ENCODE data around the gene ECHDC1.
"Not testable (repeated sequence)": the region's sequence is repeated elsewhere in the genome, so short reads cannot be mapped to it uniquely, and the experiment has no call there.

ECHDC1 gene

DNA sequence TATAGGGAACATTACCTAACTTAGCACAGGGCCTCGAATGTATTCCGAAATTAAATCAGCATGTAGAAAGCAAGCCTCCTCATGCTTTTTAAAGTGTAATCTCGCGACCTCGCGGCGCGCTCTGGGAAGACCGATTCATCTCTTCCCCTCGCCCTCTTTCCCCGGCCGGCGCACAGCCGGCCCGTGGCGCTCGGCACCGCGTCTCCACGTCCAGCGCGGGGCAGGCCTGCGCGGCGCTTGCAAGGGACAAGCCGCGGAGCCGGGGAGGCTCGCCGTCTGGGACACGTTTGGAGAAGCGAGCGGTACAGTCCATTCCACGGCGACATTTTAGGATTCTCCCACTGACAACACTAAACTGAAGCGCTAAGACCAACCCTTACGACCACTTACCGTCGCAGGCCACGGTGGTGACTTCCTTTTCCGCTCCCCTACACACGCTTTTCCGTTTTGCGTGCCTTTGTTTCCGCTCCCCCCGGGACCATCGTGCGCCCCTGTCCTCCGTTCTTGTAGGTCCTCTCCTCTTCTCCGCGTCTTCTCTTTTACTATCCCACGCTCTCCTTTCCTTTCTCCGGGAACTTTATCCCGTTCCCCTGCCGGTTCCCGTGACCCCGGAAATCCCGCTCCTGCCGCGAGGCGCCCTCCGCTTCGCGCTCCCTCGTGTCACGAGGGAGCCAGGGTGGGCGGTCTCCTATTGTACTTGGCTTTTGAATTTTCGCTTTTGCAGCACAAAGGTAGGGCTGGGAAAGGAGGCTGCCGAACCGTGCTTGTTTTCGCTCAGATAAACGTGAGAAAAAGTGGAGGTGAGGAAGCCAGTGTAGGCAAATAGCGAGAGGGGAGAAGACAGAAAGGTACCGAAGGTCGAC, at the start of gene ECHDC1:
Gene ECHDC1 (minus strand): TSS at position 664 of the 863 bp plus-strand sequence. CDS start 12,581 bp downstream, outside the sequence.
- Histone ChIP-seq H3K36me3 (ENCODE audit: control insufficient read depth, insufficient read depth, low read length) (no peaks in the 10 kb centered on the region), H3K4me1 (ENCODE audit: control insufficient read depth, insufficient read depth, low read length) (peaks cover 10% of the 10 kb centered on the region), H3K9ac (ENCODE audit: low read depth, low read length) (peak within 1 kb of the TSS; percentile 71), H3K4me3 (ENCODE audit: low read depth, low read length) (peak within 1 kb of the TSS; percentile 93), H3K27me3 (ENCODE audit: control insufficient read depth, insufficient read depth, low read length) (peaks cover 6% of the 10 kb centered on the region), H3K9me3 (ENCODE audit: control insufficient read depth, insufficient read depth, low read length) (no peaks in the 10 kb centered on the region)

DNA sequence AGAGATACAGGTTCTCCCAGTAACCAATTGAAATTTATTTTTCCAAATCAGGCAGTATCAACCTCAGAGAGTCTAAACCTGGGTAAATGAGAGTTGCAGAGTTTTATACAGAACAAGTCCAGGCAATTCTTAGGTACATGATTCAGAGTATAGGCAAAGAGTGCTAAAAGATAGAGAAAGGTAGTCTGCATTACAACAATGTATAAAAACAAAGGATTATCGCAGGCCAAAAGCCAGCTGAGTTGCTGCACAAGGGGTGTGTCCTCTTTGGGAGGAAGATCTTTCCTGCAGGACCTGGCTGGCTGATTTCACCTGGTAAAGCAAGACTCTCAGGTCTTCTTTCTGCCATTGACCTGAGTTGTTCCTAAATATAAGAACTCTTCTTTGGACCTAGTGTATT, 48.9 kb upstream of the ECHDC1 start:
- Histone ChIP-seq H3K4me3 (ENCODE audit: low read depth, low read length) (no peak overlapping the region), H3K9ac (ENCODE audit: low read depth, low read length) (no peak overlapping the region), H3K4me1 (ENCODE audit: control insufficient read depth, insufficient read depth, low read length) (no peaks in the 10 kb centered on the region), H3K36me3 (ENCODE audit: control insufficient read depth, insufficient read depth, low read length) (no peaks in the 10 kb centered on the region), H3K9me3 (ENCODE audit: control insufficient read depth, insufficient read depth, low read length) (no peaks in the 10 kb centered on the region), H3K27me3 (ENCODE audit: control insufficient read depth, insufficient read depth, low read length) (no peaks in the 10 kb centered on the region)

DNA sequence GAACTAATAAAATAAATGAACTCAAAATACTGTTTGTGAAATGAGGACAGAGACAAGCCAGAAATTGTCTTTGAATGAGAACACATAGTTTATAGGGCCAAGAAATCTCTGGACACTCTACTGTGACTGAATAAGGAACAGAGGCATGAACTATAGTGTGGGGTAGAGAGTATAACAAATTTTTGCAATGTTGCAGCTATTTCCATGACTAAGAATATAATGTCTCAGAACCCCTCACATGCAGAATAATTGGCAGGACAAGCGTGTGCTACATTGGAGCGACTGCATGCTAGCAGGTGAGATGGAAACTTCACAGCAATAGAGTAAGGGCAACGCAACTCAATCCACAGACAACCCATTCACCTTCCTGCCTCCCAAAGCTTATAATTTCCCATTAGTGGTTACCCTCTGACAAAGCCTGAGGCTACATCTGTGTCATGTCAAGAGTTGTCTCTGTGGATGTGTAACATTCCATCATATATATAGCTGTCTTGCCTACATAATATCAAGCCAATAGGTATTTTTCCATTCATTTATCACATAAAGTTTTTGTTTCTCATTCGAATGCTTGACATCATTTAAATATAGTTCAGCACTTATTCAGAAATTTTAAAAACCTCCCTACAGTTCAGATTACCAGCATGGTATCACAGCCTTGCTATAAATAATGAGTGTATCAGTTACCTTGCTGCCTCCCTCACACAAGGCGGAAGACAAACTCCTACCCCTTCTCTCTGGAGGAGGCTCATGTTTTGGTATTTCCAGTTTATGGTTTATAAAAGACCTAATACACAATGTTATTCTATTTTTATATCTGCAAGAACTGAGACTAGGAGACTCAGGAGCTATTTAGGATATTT, 47.9 kb upstream of the ECHDC1 start:
- H3K9me3 ChIP-seq (ENCODE audit: control insufficient read depth, insufficient read depth, low read length): no peaks in the 10 kb centered on the region
- no peaks in the 10 kb centered on the region for H3K4me1 ChIP-seq (ENCODE audit: control insufficient read depth, insufficient read depth, low read length)
- no peaks in the 10 kb centered on the region for H3K27me3 ChIP-seq (ENCODE audit: control insufficient read depth, insufficient read depth, low read length)

DNA sequence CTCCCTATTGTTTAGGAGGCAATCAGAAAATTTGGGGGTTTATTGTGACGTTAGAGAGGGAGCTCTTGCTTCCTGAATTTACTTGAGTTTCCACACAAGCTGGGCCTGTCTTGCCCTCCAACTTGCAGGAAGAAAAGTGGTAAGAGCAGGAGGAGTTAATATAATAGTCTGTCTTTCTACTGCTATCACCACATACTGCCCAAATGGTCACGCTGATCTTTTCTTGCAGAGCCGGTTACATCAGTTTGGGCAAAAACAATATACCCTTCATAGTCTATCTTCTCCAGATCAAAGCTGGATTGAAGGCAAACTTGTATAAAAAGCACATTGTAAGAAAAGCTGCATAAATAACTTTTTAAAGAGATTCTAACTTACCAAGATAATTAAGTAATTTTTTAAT, 46.3 kb upstream of the ECHDC1 start:
- H3K4me3 ChIP-seq (ENCODE audit: low read depth, low read length): no peak overlapping the region
- no peaks in the 10 kb centered on the region for H3K4me1 ChIP-seq (ENCODE audit: control insufficient read depth, insufficient read depth, low read length)
- no peaks in the 10 kb centered on the region for H3K36me3 ChIP-seq (ENCODE audit: control insufficient read depth, insufficient read depth, low read length)
- no peak overlapping the region for H3K9ac ChIP-seq (ENCODE audit: low read depth, low read length)
- no peaks in the 10 kb centered on the region for H3K27me3 ChIP-seq (ENCODE audit: control insufficient read depth, insufficient read depth, low read length)
- H3K9me3 ChIP-seq (ENCODE audit: control insufficient read depth, insufficient read depth, low read length): no peaks in the 10 kb centered on the region

More for the DNA sequence above, 47.9 kb upstream of the ECHDC1 start:
- no peak overlapping the region for H3K9ac ChIP-seq (ENCODE audit: low read depth, low read length)
- no peaks in the 10 kb centered on the region for H3K36me3 ChIP-seq (ENCODE audit: control insufficient read depth, insufficient read depth, low read length)
- H3K4me3 ChIP-seq (ENCODE audit: low read depth, low read length): no peak overlapping the region

GRCh38 chr6:127385668-127386430, 42.4 kb upstream of the ECHDC1 start:
- Histone ChIP-seq H3K27me3 (ENCODE audit: control insufficient read depth, insufficient read depth, low read length) (no peaks in the 10 kb centered on the region), H3K4me1 (ENCODE audit: control insufficient read depth, insufficient read depth, low read length) (no peaks in the 10 kb centered on the region), H3K9ac (ENCODE audit: low read depth, low read length) (no peak overlapping the region), H3K9me3 (ENCODE audit: control insufficient read depth, insufficient read depth, low read length) (no peaks in the 10 kb centered on the region), H3K4me3 (ENCODE audit: low read depth, low read length) (no peak overlapping the region), H3K36me3 (ENCODE audit: control insufficient read depth, insufficient read depth, low read length) (no peaks in the 10 kb centered on the region)

- not testable (repeated sequence) for H3K27me3 ChIP-seq (ENCODE audit: control insufficient read depth, insufficient read depth, low read length); H3K9me3 ChIP-seq (ENCODE audit: control insufficient read depth, insufficient read depth, low read length); H3K4me1 ChIP-seq (ENCODE audit: control insufficient read depth, insufficient read depth, low read length); H3K4me3 ChIP-seq (ENCODE audit: low read depth, low read length); H3K36me3 ChIP-seq (ENCODE audit: control insufficient read depth, insufficient read depth, low read length); H3K9ac ChIP-seq (ENCODE audit: low read depth, low read length)
These were observed 41.4 kb upstream of the ECHDC1 start for GRCh38 chr6:127384848-127385247.

- Histone ChIP-seq H3K27me3 (ENCODE audit: control insufficient read depth, insufficient read depth, low read length) (no peaks in the 10 kb centered on the region), H3K9ac (ENCODE audit: low read depth, low read length) (no peak overlapping the region), H3K4me1 (ENCODE audit: control insufficient read depth, insufficient read depth, low read length) (no peaks in the 10 kb centered on the region), H3K36me3 (ENCODE audit: control insufficient read depth, insufficient read depth, low read length) (no peaks in the 10 kb centered on the region), H3K4me3 (ENCODE audit: low read depth, low read length) (no peak overlapping the region), H3K9me3 (ENCODE audit: control insufficient read depth, insufficient read depth, low read length) (no peaks in the 10 kb centered on the region)
These were observed 40.6 kb upstream of the ECHDC1 start for GRCh38 chr6:127383988-127384387.

GRCh38 chr6:127382413-127382812, 39.0 kb upstream of the ECHDC1 start:
- no peaks in the 10 kb centered on the region for H3K9me3 ChIP-seq (ENCODE audit: control insufficient read depth, insufficient read depth, low read length)
- no peaks in the 10 kb centered on the region for H3K36me3 ChIP-seq (ENCODE audit: control insufficient read depth, insufficient read depth, low read length)
- no peaks in the 10 kb centered on the region for H3K27me3 ChIP-seq (ENCODE audit: control insufficient read depth, insufficient read depth, low read length)
- H3K4me3 ChIP-seq (ENCODE audit: low read depth, low read length): no peak overlapping the region
- H3K4me1 ChIP-seq (ENCODE audit: control insufficient read depth, insufficient read depth, low read length): no peaks in the 10 kb centered on the region
- H3K9ac ChIP-seq (ENCODE audit: low read depth, low read length): no peak overlapping the region

DNA sequence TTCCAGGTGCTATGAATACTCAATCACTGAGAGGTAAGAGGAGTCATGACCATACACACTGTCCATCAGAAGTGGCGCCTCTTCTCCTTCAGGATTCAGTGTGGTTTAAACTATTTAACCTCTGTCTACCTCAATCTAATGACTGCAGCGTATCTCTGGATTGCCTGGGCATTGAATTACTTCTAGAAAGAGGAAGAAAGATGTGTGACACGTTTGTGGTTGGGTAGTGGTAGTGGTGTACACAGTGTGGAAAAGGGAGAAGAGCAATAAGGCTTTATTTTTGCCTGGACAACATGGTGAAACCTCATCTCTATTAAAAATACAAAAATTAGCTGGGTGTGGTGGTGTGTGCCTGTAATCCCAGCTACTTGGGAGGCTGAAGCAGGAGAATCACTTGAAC, 38.0 kb upstream of the ECHDC1 start:
- Histone ChIP-seq H3K4me1 (ENCODE audit: control insufficient read depth, insufficient read depth, low read length) (no peaks in the 10 kb centered on the region), H3K27me3 (ENCODE audit: control insufficient read depth, insufficient read depth, low read length) (no peaks in the 10 kb centered on the region), H3K36me3 (ENCODE audit: control insufficient read depth, insufficient read depth, low read length) (no peaks in the 10 kb centered on the region), H3K4me3 (ENCODE audit: low read depth, low read length) (no peak overlapping the region), H3K9ac (ENCODE audit: low read depth, low read length) (no peak overlapping the region), H3K9me3 (ENCODE audit: control insufficient read depth, insufficient read depth, low read length) (no peaks in the 10 kb centered on the region)

DNA sequence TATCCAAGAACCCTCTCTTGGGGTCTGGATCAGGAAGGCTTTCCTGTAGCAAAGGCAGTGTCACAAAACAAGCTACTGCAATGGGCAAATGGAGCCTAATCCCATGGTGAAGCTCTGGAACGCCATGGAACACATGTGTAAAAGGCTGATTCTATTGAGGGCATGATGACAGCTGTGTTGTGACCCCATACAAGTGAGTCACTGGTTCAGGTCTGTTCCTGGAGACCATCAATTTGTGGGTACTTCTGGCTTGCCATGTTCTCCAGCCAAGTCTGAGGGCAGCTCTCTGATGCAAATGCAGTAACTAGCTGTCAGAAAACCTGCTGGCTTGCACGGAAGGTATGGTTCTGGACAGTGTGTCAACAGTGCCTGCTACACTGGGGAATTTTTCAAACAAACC, 33.3 kb upstream of the ECHDC1 start:
- Histone ChIP-seq H3K4me1 (ENCODE audit: control insufficient read depth, insufficient read depth, low read length) (no peaks in the 10 kb centered on the region), H3K9me3 (ENCODE audit: control insufficient read depth, insufficient read depth, low read length) (no peaks in the 10 kb centered on the region), H3K27me3 (ENCODE audit: control insufficient read depth, insufficient read depth, low read length) (no peaks in the 10 kb centered on the region), H3K4me3 (ENCODE audit: low read depth, low read length) (no peak overlapping the region), H3K9ac (ENCODE audit: low read depth, low read length) (no peak overlapping the region), H3K36me3 (ENCODE audit: control insufficient read depth, insufficient read depth, low read length) (no peaks in the 10 kb centered on the region)

- no peak overlapping the region for H3K9ac ChIP-seq (ENCODE audit: low read depth, low read length)
- no peak overlapping the region for H3K4me3 ChIP-seq (ENCODE audit: low read depth, low read length)
These were observed 23.6 kb upstream of the ECHDC1 start for GRCh38 chr6:127367023-127367375.

More at GRCh38 chr6:127367023-127367375, 23.6 kb upstream of the ECHDC1 start:
- H3K36me3 ChIP-seq (ENCODE audit: control insufficient read depth, insufficient read depth, low read length): no peaks in the 10 kb centered on the region
- no peaks in the 10 kb centered on the region for H3K4me1 ChIP-seq (ENCODE audit: control insufficient read depth, insufficient read depth, low read length)
- H3K9me3 ChIP-seq (ENCODE audit: control insufficient read depth, insufficient read depth, low read length): no peaks in the 10 kb centered on the region
- H3K27me3 ChIP-seq (ENCODE audit: control insufficient read depth, insufficient read depth, low read length): no peaks in the 10 kb centered on the region

All from iPS-15b (cell line).